Right cardiac atrium (tissue), 5 donors: ENCODE data around the gene IRAK3. TPM values are rescaled to one million over a fixed set of nuclear protein-coding genes. Genes with fewer than 3 reads are reported as not detected.
"Not testable (repeated sequence)": the region's sequence is repeated elsewhere in the genome, so short reads cannot be mapped to it uniquely, and the experiment has no call there.

Source experiments
- ATAC-seq, 2 donors: fragments of 200-7000 bp; cut with Tn5 transposase; one replicate each; pipeline versions ENCODE4 v1.8.0 to v1.9.1; 2020; ENCODE audit warnings: moderate library complexity in 2 of 2, mild to moderate bottlenecking in 1 of 2
- DNase-seq, 3 donors: peaks; one replicate each; pipeline ENCODE4 v3.0.0-alpha.2; 2020
- H3K27ac ChIP-seq: one replicate; pipeline ENCODE4 v1.5.1; 2013; ENCODE audit warnings: mild to moderate bottlenecking, low read length, control low read depth, moderate library complexity
- H3K27me3 ChIP-seq: one replicate; pipeline ENCODE4 v1.6.1; 2013; ENCODE audit not compliant: control insufficient read depth, insufficient read depth
- H3K4me1 ChIP-seq: one replicate; pipeline ENCODE4 v1.6.1; 2013; ENCODE audit warnings: low read length; ENCODE audit not compliant: control insufficient read depth, insufficient read depth
- H3K4me3 ChIP-seq: one replicate; pipeline ENCODE4 v1.5.1; 2013; ENCODE audit warnings: low read length, control low read depth
- H3K9me3 ChIP-seq: one replicate; pipeline ENCODE4 v1.6.1; 2013; ENCODE audit warnings: low read length; ENCODE audit not compliant: control insufficient read depth
- WGBS: extraction: QIAGEN DNeasy Blood & Tissue Kit; methylation state at CpG from one replicate; pipeline ENCODE4 v1.1.7; 2013; 5-methylcytosine and 5-hydroxymethylcytosine counted together
- intact Hi-C, 4 donors: fragments of 100-400 bp; cut with DNase I; formaldehyde crosslinking; loops; one replicate each; pipeline versions ENCODE4 v1.11.0 to v1.14.0; 2022 to 2023
- polyA plus RNA-seq: library from polyadenylated mRNA; stranded (reverse); fragments of 200-250 nt; gene quantifications from one replicate; pipeline ENCODE4 v1.2.3, GENCODE V29; 2013
- total RNA-seq, 4 donors: library from RNA; stranded (reverse); fragmentation: NEBNext Ultra II Directional; extraction: Animal tissue kit (Norgen Biotek cat#: 25700); gene quantifications; one replicate each; pipeline ENCODE4 v1.2.1, GENCODE V29; 2021
- donor health status: healthy with polysubstance abuse.
- donor health status: DM: no; HTN: yes; CAD: no.
- donor health status: DM: no; HTN: no; CAD: no.
- donor health status: DM: no; HTN: yes; CAD: no; lungs with severe emphysema.
- donor health status: DM: yes; HTN: yes; CAD: no.

The IRAK3 gene
- total and polyA plus RNA-seq, 5 donors: 4.1 to 17.0 (median 9.2) TPM

DNA sequence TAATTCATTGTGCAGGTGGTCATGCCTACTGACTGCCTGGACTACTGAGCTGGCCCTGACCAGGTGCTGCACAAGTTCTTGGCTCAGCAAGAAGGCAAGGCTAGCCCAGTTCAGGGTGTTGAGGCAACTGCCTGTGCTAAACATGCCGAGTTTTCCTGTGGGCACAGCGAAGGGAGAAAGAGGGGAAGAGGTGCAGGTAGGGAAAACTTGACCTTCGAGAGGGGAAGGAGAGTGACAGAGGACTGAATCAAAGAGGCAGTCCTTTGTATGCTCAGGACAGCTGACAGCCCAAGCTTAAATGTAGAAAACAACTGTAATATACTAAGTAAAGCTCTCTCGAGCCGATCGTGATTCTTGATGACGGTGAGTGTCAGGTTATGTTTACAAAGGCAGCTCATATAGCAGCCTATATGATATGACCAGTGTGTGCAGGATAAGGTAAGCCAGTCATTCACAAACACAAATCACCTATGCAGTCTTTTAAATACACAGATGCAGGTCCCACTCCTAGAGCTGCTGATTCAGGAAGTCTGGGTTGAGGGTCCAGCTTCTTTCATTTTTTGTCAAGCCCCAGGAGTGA, 2.6 kb downstream of the IRAK3 start:
- intact Hi-C loops: no loop called here
- DNase-seq: no peak
- WGBS: 72% methylated on average over 7 of the region's 7 CpGs

DNA sequence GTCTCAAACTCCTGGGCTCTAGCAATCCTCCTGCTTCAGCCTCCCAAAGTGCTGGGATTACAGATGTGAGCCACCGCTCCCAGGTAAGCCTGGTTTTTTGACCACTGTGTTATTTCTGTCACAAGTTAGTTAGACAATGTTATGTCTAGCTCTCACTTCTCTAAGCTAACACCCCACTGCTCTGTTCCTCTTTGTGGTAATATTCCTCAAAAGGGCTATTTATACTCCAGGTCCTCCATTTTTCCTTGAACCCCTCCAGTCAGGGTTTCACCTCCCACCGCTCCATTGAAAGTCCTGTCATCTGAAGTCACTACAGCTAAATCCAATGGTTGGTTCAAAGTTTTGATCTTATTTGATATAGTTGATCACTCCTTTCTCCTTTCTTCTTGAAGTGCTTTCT, 5.1 kb downstream of the IRAK3 start:
- H3K4me1 ChIP-seq: peaks cover 7% of the 10 kb centered on the region
- H3K9me3 ChIP-seq: no peaks in the 10 kb centered on the region
- H3K4me3 ChIP-seq: no peak overlapping the region
- H3K27me3 ChIP-seq: no peaks in the 10 kb centered on the region
- WGBS: 97% methylated on average over 2 of the region's 2 CpGs
- DNase-seq (no peak), ATAC-seq (no peak)
- H3K27ac ChIP-seq: no peak overlapping the region
- intact Hi-C loops: no loop called here

More for the DNA sequence above, 2.6 kb downstream of the IRAK3 start:
- Histone ChIP-seq H3K27me3 (no peaks in the 10 kb centered on the region), H3K4me1 (peaks cover 3% of the 10 kb centered on the region), H3K4me3 (no peak overlapping the region), H3K27ac (no peak overlapping the region), H3K9me3 (no peaks in the 10 kb centered on the region)
- ATAC-seq: no peak

DNA sequence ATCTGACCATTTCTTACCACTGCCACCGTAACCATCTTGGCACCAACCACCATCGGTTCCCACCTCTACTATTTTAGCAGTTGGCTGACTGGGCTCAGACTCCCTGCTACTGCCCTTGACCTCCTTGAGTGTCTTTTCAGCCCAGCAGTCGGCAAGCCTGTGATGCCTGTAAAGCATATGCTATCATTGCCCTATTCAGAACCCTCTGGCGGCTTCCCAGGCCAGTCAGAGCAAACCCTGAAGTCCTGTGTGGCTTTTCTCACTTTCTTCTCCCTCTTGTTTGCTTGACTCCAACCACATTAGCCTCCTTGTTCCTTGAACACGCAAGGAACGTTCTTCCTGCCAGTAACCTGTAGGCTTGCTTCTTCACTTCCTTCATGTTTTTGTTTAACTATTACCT, 6.2 kb downstream of the IRAK3 start:
- ATAC-seq (no peak), DNase-seq (no peak)
- no peak overlapping the region for H3K27ac ChIP-seq
- no peak overlapping the region for H3K4me3 ChIP-seq
- no peaks in the 10 kb centered on the region for H3K27me3 ChIP-seq
- no peaks in the 10 kb centered on the region for H3K9me3 ChIP-seq
- intact Hi-C loops: no loop called here
- WGBS: 67% methylated on average over 6 of the region's 6 CpGs
- H3K4me1 ChIP-seq: peaks cover 8% of the 10 kb centered on the region

DNA sequence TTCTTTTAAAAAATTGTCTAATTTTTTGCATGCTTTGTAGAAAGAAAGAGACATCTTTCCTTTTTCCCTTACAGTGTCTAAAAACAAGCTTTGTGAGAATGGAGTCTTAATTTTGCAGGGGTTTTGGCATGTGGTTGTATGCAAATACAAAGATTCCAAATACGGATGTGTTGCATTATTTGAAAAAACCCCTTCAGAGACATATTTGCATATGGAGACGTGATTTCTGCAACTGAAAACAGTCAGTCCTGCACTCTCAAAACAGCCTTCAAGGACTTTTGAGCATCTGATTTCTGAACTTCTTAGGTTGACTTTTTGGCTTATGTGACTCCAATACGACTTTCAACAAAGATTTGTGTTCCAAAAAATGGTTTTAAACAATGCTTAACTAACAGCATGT, 7.8 kb downstream of the IRAK3 start:
- Histone ChIP-seq H3K4me3 (no peak overlapping the region), H3K27me3 (no peaks in the 10 kb centered on the region), H3K9me3 (no peaks in the 10 kb centered on the region), H3K4me1 (peaks cover 5% of the 10 kb centered on the region), H3K27ac (no peak overlapping the region)
- intact Hi-C loops: no loop called here
- WGBS: 42% methylated on average over 3 of the region's 3 CpGs
- DNase-seq: no peak
- ATAC-seq: no peak

DNA sequence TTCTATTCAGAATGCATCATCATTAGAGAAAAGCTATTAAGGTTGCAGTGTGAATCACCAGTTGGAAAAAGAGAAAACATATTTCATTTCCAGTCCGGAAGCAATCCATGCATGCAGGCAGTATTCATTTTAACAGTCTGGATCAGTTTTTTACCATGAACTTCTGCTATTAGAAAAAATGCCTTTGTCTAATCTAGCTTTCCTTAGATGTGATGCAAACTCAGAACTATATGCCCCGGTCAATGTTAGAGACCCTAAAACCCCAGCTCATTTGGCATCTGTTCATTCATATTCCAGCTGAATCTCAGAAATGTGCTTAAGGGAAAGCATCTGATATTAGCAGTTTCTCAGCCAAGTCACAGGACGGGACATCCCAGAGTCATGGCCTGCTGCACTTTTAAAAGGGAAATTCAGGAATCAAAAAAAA, 8.5 kb downstream of the IRAK3 start:
- Histone ChIP-seq H3K9me3 (no peaks in the 10 kb centered on the region), H3K27ac (no peak overlapping the region), H3K27me3 (no peaks in the 10 kb centered on the region), H3K4me3 (no peak overlapping the region), H3K4me1 (peaks cover 5% of the 10 kb centered on the region)
- intact Hi-C loops: no loop called here
- WGBS: 41% methylated on average over 3 of the region's 3 CpGs
- ATAC-seq (peak; percentile 16 to 52), DNase-seq (no peak)

DNA sequence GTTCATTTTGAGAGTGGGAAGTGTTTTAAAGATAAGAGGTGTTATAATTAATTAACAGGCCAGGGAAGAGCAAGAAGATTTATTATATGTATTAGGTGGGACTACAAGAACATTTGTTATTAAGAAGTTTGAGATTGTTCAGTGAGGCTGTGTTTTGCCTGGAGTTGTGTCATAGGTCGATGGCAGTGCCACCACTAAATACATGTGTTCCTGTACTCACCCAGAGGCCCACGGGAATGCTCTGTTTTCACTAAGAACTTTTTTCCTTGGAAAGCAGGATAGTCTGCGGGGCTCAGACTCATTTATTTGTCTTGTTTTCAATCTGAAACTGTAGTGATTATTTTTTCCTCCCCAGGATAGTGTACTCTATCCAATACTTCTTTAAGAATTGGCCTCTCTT, 10.1 kb downstream of the IRAK3 start:
- Histone ChIP-seq H3K27me3 (no peaks in the 10 kb centered on the region), H3K27ac (no peak overlapping the region), H3K4me1 (peaks cover 5% of the 10 kb centered on the region), H3K9me3 (no peaks in the 10 kb centered on the region), H3K4me3 (no peak overlapping the region)
- no peak for DNase-seq
- ATAC-seq: peak; percentile 51 to 59
- intact Hi-C loops: no loop called here
- WGBS: 68% methylated on average over 3 of the region's 3 CpGs

DNA sequence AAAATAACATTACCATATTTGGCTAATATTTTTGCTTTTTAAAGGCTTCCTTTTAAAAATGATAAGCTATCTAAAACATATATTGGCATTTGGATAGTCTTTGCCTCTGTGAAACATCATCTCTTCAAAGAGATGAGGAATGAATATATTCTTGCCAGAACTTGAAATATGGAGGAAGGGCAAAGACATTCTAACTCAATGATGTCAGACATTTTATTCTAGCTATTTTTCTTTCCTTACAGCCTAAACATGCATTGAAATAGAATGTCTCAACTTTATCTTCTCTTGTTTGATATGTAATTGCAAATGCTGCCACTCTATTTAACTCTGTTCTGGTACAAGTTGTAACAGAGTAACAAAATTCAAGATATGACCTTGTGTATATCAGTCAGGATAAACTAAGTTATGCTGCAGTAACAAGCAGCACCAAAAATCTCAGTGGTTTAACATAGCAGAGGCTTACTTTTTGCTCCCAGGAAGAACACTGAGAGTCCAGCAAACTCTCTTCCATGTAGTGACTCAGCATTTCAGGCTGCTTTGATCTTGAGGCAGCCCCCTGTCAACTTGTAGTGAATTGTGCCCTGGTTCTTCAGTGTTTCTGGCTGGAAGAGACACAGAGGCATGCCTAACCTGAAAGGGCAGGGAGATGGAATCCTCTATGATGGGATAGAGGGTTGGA, 11.0 kb downstream of the IRAK3 start:
- Histone ChIP-seq H3K4me3 (no peak overlapping the region), H3K9me3 (no peaks in the 10 kb centered on the region), H3K27me3 (no peaks in the 10 kb centered on the region), H3K4me1 (peaks cover 5% of the 10 kb centered on the region), H3K27ac (no peak overlapping the region)
- no peak for DNase-seq
- no peak for ATAC-seq
- intact Hi-C loops: no loop called here

DNA sequence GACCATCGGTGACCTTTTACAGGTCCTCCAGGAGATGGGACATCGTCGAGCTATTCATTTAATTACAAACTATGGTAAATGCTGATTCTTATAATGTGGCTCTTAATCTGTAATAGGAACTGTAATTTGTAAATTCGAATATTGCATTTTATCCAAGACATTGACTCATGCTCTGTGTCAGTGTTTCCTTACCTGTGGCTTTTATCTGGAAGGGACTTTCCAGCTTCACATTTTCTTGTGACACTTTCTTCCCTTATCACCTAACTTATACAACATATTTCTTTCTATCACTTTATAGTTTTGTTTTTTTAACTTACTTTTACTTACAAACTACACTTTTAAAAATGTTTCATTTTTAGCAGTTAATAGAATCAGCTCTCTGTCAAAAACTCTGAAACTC, 14.8 kb downstream of the IRAK3 start:
- Histone ChIP-seq H3K4me3 (no peak overlapping the region), H3K27me3 (no peaks in the 10 kb centered on the region), H3K9me3 (no peaks in the 10 kb centered on the region), H3K27ac (no peak overlapping the region), H3K4me1 (peaks cover 2% of the 10 kb centered on the region)
- intact Hi-C loops: no loop called here
- 84% methylated on average over 4 of the region's 4 CpGs for WGBS
- ATAC-seq (no peak), DNase-seq (no peak)

DNA sequence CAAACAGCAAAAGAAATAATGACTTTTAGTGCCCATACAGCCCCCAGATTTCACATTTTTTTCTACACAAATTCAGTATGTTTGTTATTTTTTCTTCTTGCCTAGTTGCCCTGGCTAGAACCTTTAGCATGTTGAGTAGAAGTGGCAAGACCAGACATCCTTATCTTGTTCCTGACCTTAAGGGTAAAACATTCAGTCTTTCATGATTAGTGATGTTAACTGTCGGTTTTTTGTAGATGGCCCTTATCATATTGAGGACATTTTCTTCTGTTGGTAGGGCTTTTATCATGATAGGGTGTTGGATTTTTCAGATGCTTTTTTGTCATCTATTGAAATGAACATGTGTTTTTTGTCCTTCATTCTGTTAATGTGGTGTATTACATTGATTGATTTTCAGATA, 17.1 kb downstream of the IRAK3 start:
- no peak for DNase-seq
- Histone ChIP-seq H3K9me3 (no peaks in the 10 kb centered on the region), H3K4me3 (no peak overlapping the region), H3K27ac (no peak overlapping the region), H3K27me3 (no peaks in the 10 kb centered on the region), H3K4me1 (no peaks in the 10 kb centered on the region)
- WGBS: 48% methylated on average over 1 of the region's 1 CpG
- no peak for ATAC-seq
- intact Hi-C loops: no loop called here

DNA sequence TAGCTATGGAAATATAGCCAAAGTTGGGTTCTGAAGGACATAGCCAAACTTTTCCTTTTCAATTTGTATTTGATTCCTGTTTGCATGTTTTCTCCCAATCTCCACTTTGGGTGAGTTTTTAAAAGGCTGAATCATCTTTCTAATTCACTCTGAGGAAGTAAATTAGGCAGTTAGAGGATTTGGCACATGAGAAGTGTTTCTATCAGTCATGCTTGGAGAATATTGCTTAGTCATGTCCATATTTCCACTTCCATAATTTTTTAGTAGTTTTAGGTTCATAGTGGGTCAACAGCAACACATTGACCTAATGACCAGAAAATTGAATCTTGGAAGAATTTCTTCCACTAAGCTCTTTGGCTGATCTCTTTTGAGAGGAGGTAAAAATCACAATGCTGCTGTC, 21.8 kb downstream of the IRAK3 start:
- DNase-seq (no peak), ATAC-seq (no peak)
- no peaks in the 10 kb centered on the region for H3K27me3 ChIP-seq
- H3K27ac ChIP-seq: no peak overlapping the region
- no peaks in the 10 kb centered on the region for H3K9me3 ChIP-seq
- H3K4me3 ChIP-seq: no peak overlapping the region
- intact Hi-C loops: no loop called here
- peaks cover 3% of the 10 kb centered on the region for H3K4me1 ChIP-seq

DNA sequence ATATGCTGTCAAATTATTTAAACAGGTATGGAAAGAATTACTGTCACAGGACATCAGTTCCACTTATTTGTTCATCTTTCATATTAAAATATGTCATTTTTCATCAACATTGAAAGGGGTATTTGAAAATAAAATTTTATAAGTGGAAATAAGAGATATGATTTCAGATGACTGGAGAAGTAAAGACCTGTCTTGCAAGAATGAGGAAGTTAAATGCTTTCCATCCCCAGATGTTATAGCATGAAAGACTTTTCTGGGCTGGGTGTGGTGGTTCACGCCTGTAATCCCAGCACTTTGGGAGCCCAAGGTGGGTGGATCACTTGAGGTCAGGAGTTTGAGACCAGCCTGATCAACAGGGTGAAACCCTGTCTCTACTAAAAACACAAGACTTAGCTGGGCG, 22.6 kb downstream of the IRAK3 start:
- H3K27me3 ChIP-seq, intact Hi-C loops, DNase-seq, H3K4me3 ChIP-seq, ATAC-seq, H3K4me1 ChIP-seq, H3K9me3 ChIP-seq, H3K27ac ChIP-seq: not testable (repeated sequence)
- WGBS: 88% methylated on average over 2 of the region's 2 CpGs

DNA sequence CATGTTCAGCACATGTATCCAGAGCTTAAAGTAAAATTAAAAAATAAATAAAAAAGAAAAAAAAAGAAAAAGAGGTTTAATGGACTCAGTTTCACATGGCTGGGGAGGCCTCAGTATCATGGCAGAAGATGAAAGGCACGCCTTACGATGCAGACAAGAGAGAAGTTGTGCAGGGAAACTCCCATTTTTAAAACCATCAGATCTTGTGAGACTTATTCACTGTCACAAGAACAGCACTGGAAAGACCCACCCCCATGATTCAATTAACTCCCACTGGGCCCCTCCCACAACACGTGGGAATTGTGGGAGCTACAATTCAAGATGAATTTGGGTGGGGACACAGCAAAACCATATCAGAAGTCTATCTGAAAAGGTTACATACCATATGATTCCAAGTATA, 24.0 kb downstream of the IRAK3 start:
- intact Hi-C loops, H3K4me1 ChIP-seq, DNase-seq, ATAC-seq, H3K4me3 ChIP-seq, H3K27ac ChIP-seq, H3K9me3 ChIP-seq, H3K27me3 ChIP-seq: not testable (repeated sequence)
- 90% methylated on average over 3 of the region's 3 CpGs for WGBS
